IMR-90 (cell line): ENCODE measurements around the gene ST6GALNAC2. TPM values are rescaled to one million over a fixed set of nuclear protein-coding genes. Genes with fewer than 3 reads are reported as not detected.

Experiments
- ATAC-seq: fragments of 200-7000 bp; cut with Tn5 transposase; 2 replicates; pipeline ENCODE4 v1.9.1; 2020; ENCODE audit warnings: low read depth, mild to moderate bottlenecking, moderate library complexity
- BruUV-seq: library from RNA; stranded (reverse); fragments of 400-500 nt; replicated peaks from 2 replicates; lab custom pipeline; 2021; lab: Mats Ljungman, UMichigan
- CTCF ChIA-PET: fragments of 300-600 bp; formaldehyde crosslinking; extraction: SDS; loops from one replicate; lab custom pipeline; 2021; ENCODE audit warnings: antibody characterized with exemption; lab: Yijun Ruan, JAX
- POLR2A ChIA-PET: fragments of 300-600 bp; sonication (Branson Sonifier 250); formaldehyde crosslinking; loops from one replicate; lab custom pipeline; 2022; ENCODE audit warnings: antibody characterized with exemption; ENCODE audit not compliant: unreplicated experiment; lab: Charles Lee
- DNase-seq: peaks from one replicate; pipeline ENCODE4 v3.0.0; 2013
- H2AFZ ChIP-seq: replicated peaks from 2 replicates; pipeline ENCODE3; 2013; ENCODE audit warnings: low read length, mild to moderate bottlenecking; ENCODE audit not compliant: poor library complexity
- H2AK5ac ChIP-seq: 2 replicates; pipeline ENCODE4 v1.6.1; 2013; ENCODE audit warnings: low read depth, low read length, inconsistent platforms
- H2AK9ac ChIP-seq: replicated peaks from 2 replicates; pipeline ENCODE3; 2013; ENCODE audit warnings: mild to moderate bottlenecking, low read depth, low read length, moderate library complexity; ENCODE audit not compliant: poor library complexity
- H2BK120ac ChIP-seq: 2 replicates; pipeline ENCODE4 v1.6.1; 2013; ENCODE audit warnings: low read depth, low read length, inconsistent platforms
- H2BK15ac ChIP-seq: 3 replicates; pipeline ENCODE4 v1.6.1; 2013; ENCODE audit warnings: low read depth, low read length, inconsistent platforms
- H2BK20ac ChIP-seq: 2 replicates; pipeline ENCODE4 v1.6.1; 2013; ENCODE audit warnings: low read depth, mild to moderate bottlenecking, inconsistent platforms, low read length, moderate library complexity
- H2BK5ac ChIP-seq: 2 replicates; pipeline ENCODE4 v1.6.1; 2013; ENCODE audit warnings: mild to moderate bottlenecking, low read depth, low read length, inconsistent platforms; ENCODE audit not compliant: poor library complexity, severe bottlenecking
- H3K14ac ChIP-seq: replicated peaks from 2 replicates; pipeline ENCODE4 v1.6.1; 2013; ENCODE audit warnings: low read depth, low read length, inconsistent platforms
- H3K18ac ChIP-seq: 2 replicates; pipeline ENCODE4 v1.6.1; 2013; ENCODE audit warnings: low read depth, low read length, control low read depth
- H3K23ac ChIP-seq: 2 replicates; pipeline ENCODE4 v1.6.1; 2013; ENCODE audit warnings: low read depth, low read length, inconsistent platforms
- H3K27ac ChIP-seq: 2 replicates; pipeline ENCODE4 v1.5.1; 2013; ENCODE audit warnings: mild to moderate bottlenecking, control low read depth, low read length; ENCODE audit not compliant: insufficient read depth
- H3K27me3 ChIP-seq: 2 replicates; pipeline ENCODE4 v1.6.1; 2013; ENCODE audit warnings: low read length; ENCODE audit not compliant: control insufficient read depth, insufficient read depth
- H3K36me3 ChIP-seq: 2 replicates; pipeline ENCODE4 v1.6.1; 2013; ENCODE audit warnings: low read length, mixed read lengths; ENCODE audit not compliant: control insufficient read depth, insufficient read depth
- H3K4ac ChIP-seq: 2 replicates; pipeline ENCODE4 v1.6.1; 2013; ENCODE audit warnings: low read depth, low read length, inconsistent platforms
- H3K4me1 ChIP-seq: 2 replicates; pipeline ENCODE4 v1.6.1; 2013; ENCODE audit warnings: low read length, mixed read lengths; ENCODE audit not compliant: control insufficient read depth, insufficient read depth
- H3K4me2 ChIP-seq: 2 replicates; pipeline ENCODE4 v1.6.1; 2013; ENCODE audit warnings: low read depth, mild to moderate bottlenecking, control low read depth, low read length, moderate library complexity
- H3K4me3 ChIP-seq: 2 replicates; pipeline ENCODE4 v1.5.1; 2013; ENCODE audit warnings: low read depth, mild to moderate bottlenecking, control low read depth, low read length, moderate library complexity; ENCODE audit not compliant: insufficient read depth
- H3K56ac ChIP-seq: 2 replicates; pipeline ENCODE4 v1.6.1; 2013; ENCODE audit warnings: low read length, inconsistent platforms; ENCODE audit not compliant: insufficient read depth; ENCODE audit errors: extremely low read depth
- H3K79me1 ChIP-seq, 2 experiments: 2 replicates each; pipeline ENCODE4 v1.6.1; 2013; ENCODE audit warnings: low read length in 2 of 2, inconsistent platforms in 1 of 2, low read depth in 1 of 2
- H3K9ac ChIP-seq: 2 replicates; pipeline ENCODE4 v1.6.1; 2013; ENCODE audit warnings: low read depth, low read length, control low read depth
- H3K9me1 ChIP-seq: 2 replicates; pipeline ENCODE4 v1.6.1; 2013; ENCODE audit warnings: low read length, inconsistent platforms; ENCODE audit not compliant: insufficient read depth
- H3K9me3 ChIP-seq: 2 replicates; pipeline ENCODE4 v1.6.1; 2013; ENCODE audit warnings: low read length; ENCODE audit not compliant: control insufficient read depth, insufficient read depth
- H4K20me1 ChIP-seq: 2 replicates; pipeline ENCODE4 v1.6.1; 2013; ENCODE audit warnings: low read length, inconsistent platforms; ENCODE audit not compliant: insufficient read depth
- H4K5ac ChIP-seq: 2 replicates; pipeline ENCODE4 v1.6.1; 2013; ENCODE audit warnings: mild to moderate bottlenecking, low read depth, low read length, control low read depth
- H4K8ac ChIP-seq, 2 experiments: 2 replicates each; pipeline ENCODE4 v1.6.1; 2013; ENCODE audit warnings: low read depth in 2 of 2, low read length in 2 of 2, control low read depth in 1 of 2, inconsistent platforms in 1 of 2
- H4K91ac ChIP-seq: 2 replicates; pipeline ENCODE4 v1.6.1; 2013; ENCODE audit warnings: low read depth, low read length, inconsistent platforms; ENCODE audit not compliant: insufficient read depth
- MAZ ChIP-seq: IDR thresholded peaks from 2 replicates; pipeline ENCODE4 v1.6.1; 2012; ENCODE audit warnings: low read depth, mild to moderate bottlenecking, low read length, improper control_type of control experiment, moderate library complexity, borderline replicate concordance
- WGBS, 2 experiments: methylation state at CpG; one replicate each; pipeline versions ENCODE4 v1.1.5 to v1.1.7; 2013; ENCODE audit warnings: missing lambda C conversion rate in 2 of 2; ENCODE audit not compliant: insufficient read length in 1 of 2; ENCODE audit errors: extremely low coverage in 2 of 2; 5-methylcytosine and 5-hydroxymethylcytosine counted together
- dilution Hi-C: fragments of 300-500 bp; cut with HindIII; formaldehyde crosslinking; loops from one replicate; pipeline ENCODE4 v1.14.3; 2018; ENCODE audit warnings: low sequenced_read_pairs; ENCODE audit not compliant: unreplicated experiment
- in situ Hi-C: fragments of 300-500 bp; cut with MboI; formaldehyde crosslinking; loops from 3 replicates; pipeline ENCODE4 v1.14.3; 2019; ENCODE audit warnings: low sequenced_read_pairs, inconsistent platforms, mixed read lengths
- intact Hi-C: fragments of 100-400 bp; cut with micrococcal nuclease; formaldehyde crosslinking; loops from 2 replicates; pipeline ENCODE4 v1.10.0; 2022
- polyA plus RNA-seq, 3 experiments: library from polyadenylated mRNA; depleted of rRNA; stranded (reverse); fragments of >200 nt; gene quantifications; 2 replicates each; pipeline ENCODE4 v1.2.3, GENCODE V29; 2012; ENCODE audit warnings: low replicate concordance in 1 of 3
- total RNA-seq: library from RNA; depleted of rRNA; stranded (reverse); fragments of >200 nt; gene quantifications from 2 replicates; pipeline ENCODE4 v1.2.3, GENCODE V29; 2012

Gene ST6GALNAC2
- total and polyA plus RNA-seq, 2 of the 4 experiments (the other 2 are of a cell fraction): 0.10 TPM; not detected in 1

GRCh38 chr17:76581515-76581914, 4.1 kb downstream of the ST6GALNAC2 start:
- DNase-seq: no peak
- H2AK5ac ChIP-seq: no peak overlapping the region
- dilution Hi-C loops: no loop called here

More at GRCh38 chr17:76581515-76581914, 4.1 kb downstream of the ST6GALNAC2 start:
- Histone ChIP-seq H3K4me3 (no peak overlapping the region), H2BK20ac (no peak overlapping the region), H4K8ac (no peak overlapping the region), H3K56ac (no peak overlapping the region), H3K4me1 (peaks cover 2% of the 10 kb centered on the region; the same call in 1 of the 2 replicates), H3K23ac (no peak overlapping the region), H4K5ac (no peak overlapping the region), H3K4me2 (no peak overlapping the region), H2AK9ac (no peak overlapping the region), H3K36me3 (no peaks in the 10 kb centered on the region), H3K18ac (no peak overlapping the region), H3K4ac (no peak overlapping the region), H3K27me3 (peaks cover 17% of the 10 kb centered on the region), H2BK120ac (no peak overlapping the region), H3K79me1 (no peaks in the 10 kb centered on the region), H2AFZ (no peak overlapping the region), H2BK15ac (no peak overlapping the region), H4K20me1 (no peaks in the 10 kb centered on the region), H3K9me3 (no peaks in the 10 kb centered on the region), H3K27ac (no peak overlapping the region), H3K9me1 (no peaks in the 10 kb centered on the region), H4K91ac (no peak overlapping the region), H3K14ac (no peak overlapping the region), H2BK5ac (no peak overlapping the region), H3K9ac (no peak overlapping the region)
- 60% methylated on average over 1 of the region's 5 CpGs; no CpG with 5 or more reads in 1 of the 2 experiments for WGBS, 2 experiments
- TF ChIP-seq MAZ: no peak
- POLR2A ChIA-PET: no interaction called here
- ATAC-seq: no peak
- no TSS peak for BruUV-seq
- CTCF ChIA-PET: no interaction called here
- in situ Hi-C loops (no loop called here), intact Hi-C loops (no loop called here)
